Stimulated activated CD4-positive, alpha-beta T cell treated with anti-CD3 and anti-CD28 coated beads, Interleukin-4, amount 100 ng/mL, for 48 hours (primary cell): ENCODE data around the gene MYORG.
"Not testable (repeated sequence)": the region's sequence is repeated elsewhere in the genome, so short reads cannot be mapped to it uniquely, and the experiment has no call there.

ENCODE experiments used
- DNase-seq, 2 donors: peaks; one replicate each; pipeline ENCODE4 v3.0.0-alpha.2; 2020; ENCODE audit warnings: low read depth in 2 of 2

MYORG gene

GRCh38 chr9:34368796-34369195 is 7.9 kb downstream of the MYORG start:
- not testable (repeated sequence) for DNase-seq

- not testable (repeated sequence) for DNase-seq
Measured at GRCh38 chr9:34367751-34368410, 8.8 kb downstream of the MYORG start.

GRCh38 chr9:34366365-34366764 is 10.3 kb downstream of the MYORG start:
- no peak for DNase-seq

GRCh38 chr9:34365282-34365681 is 11.4 kb downstream of the MYORG start:
- no peak for DNase-seq

GRCh38 chr9:34363619-34364351 is 12.9 kb downstream of the MYORG start:
- DNase-seq, result no peak

- DNase-seq, result no peak
Measured at GRCh38 chr9:34362614-34363214, 14.0 kb downstream of the MYORG start.

- not testable (repeated sequence) for DNase-seq
Measured at GRCh38 chr9:34352957-34353356, 23.7 kb downstream of the MYORG start.

GRCh38 chr9:34352122-34352652 is 24.5 kb downstream of the MYORG start:
- not testable (repeated sequence) for DNase-seq

GRCh38 chr9:34349324-34349723 is 27.4 kb downstream of the MYORG start:
- DNase-seq, result no peak

GRCh38 chr9:34347800-34348158 is 28.9 kb downstream of the MYORG start:
- no peak for DNase-seq

- no peak for DNase-seq
Measured at GRCh38 chr9:34346873-34347799, 29.6 kb downstream of the MYORG start.

GRCh38 chr9:34343605-34344004 is 33.1 kb downstream of the MYORG start:
- DNase-seq, result no peak

GRCh38 chr9:34343090-34343489 is 33.6 kb downstream of the MYORG start:
- DNase-seq, result no peak

GRCh38 chr9:34341659-34342295 is 34.9 kb downstream of the MYORG start:
- DNase-seq, result no peak

GRCh38 chr9:34338665-34339385 is 37.9 kb downstream of the MYORG start:
- no peak for DNase-seq

- DNase-seq, result not testable (repeated sequence)
Measured at GRCh38 chr9:34338079-34338478, 38.6 kb downstream of the MYORG start.

- no peak for DNase-seq
Measured at GRCh38 chr9:34337403-34337802, 39.3 kb downstream of the MYORG start.

GRCh38 chr9:34335376-34335775 is 41.3 kb downstream of the MYORG start:
- DNase-seq, result no peak

- no peak for DNase-seq
Measured at GRCh38 chr9:34334916-34335315, 41.8 kb downstream of the MYORG start.

GRCh38 chr9:34334337-34334824 is 42.3 kb downstream of the MYORG start:
- DNase-seq, result no peak
